GM04504 (cell line): ENCODE results near the gene EIF2B4.
"Not testable (repeated sequence)": the region's sequence is repeated elsewhere in the genome, so short reads cannot be mapped to it uniquely, and the experiment has no call there.

Source experiments
- DNase-seq: peaks from one replicate; pipeline ENCODE4 v3.0.0-alpha.2; 2012; ENCODE audit warnings: low read depth

Gene EIF2B4

GRCh38 chr2:27377618-27378095 is 7.5 kb upstream of the EIF2B4 start:
- DNase-seq: no peak

GRCh38 chr2:27376866-27377617 is 6.9 kb upstream of the EIF2B4 start:
- DNase-seq: no peak

GRCh38 chr2:27376151-27376865 is 6.2 kb upstream of the EIF2B4 start:
- DNase-seq: no peak

- no peak for DNase-seq
Observed at GRCh38 chr2:27375513-27376099, 5.5 kb upstream of the EIF2B4 start.

- DNase-seq: no peak
Observed at GRCh38 chr2:27373567-27373966, 3.4 kb upstream of the EIF2B4 start.

- no peak for DNase-seq
Observed at GRCh38 chr2:27372937-27373336, 2.8 kb upstream of the EIF2B4 start.

- DNase-seq: no peak
Observed at GRCh38 chr2:27370816-27371620, 880 bp upstream of the EIF2B4 start.

GRCh38 chr2:27369471-27370025 is 590 bp downstream of the EIF2B4 start:
- peak; percentile 33 for DNase-seq

GRCh38 chr2:27363933-27364332 is 6.2 kb downstream of the EIF2B4 start:
- no peak for DNase-seq

- no peak for DNase-seq
Observed at GRCh38 chr2:27362678-27363420, 7.3 kb downstream of the EIF2B4 start.

- peak; percentile 94 for DNase-seq
Observed at GRCh38 chr2:27356382-27357181, 13.6 kb downstream of the EIF2B4 start, which contains the start of gene GTF3C2. Gene GTF3C2, minus strand, starts transcription at chr2:27356764. Its CDS starts 13,210 bp downstream, at chr2:27343554.

- peak; percentile 26 for DNase-seq
Observed at GRCh38 chr2:27356056-27356381, 14.1 kb downstream of the EIF2B4 start.

- no peak for DNase-seq
Observed at GRCh38 chr2:27354597-27354927, 15.6 kb downstream of the EIF2B4 start.

- DNase-seq: no peak
Observed at GRCh38 chr2:27353762-27354596, 16.2 kb downstream of the EIF2B4 start.

- DNase-seq: not testable (repeated sequence)
Observed at GRCh38 chr2:27353386-27353761, 16.8 kb downstream of the EIF2B4 start.

GRCh38 chr2:27351802-27352598 is 18.1 kb downstream of the EIF2B4 start:
- DNase-seq: no peak

- DNase-seq: no peak
Observed at GRCh38 chr2:27350106-27350693, 19.9 kb downstream of the EIF2B4 start.

- DNase-seq: no peak
Observed at GRCh38 chr2:27347641-27348040, 22.5 kb downstream of the EIF2B4 start.
